Stomach (tissue), 4 donors: Measurements from ENCODE around the gene PLXNB3.

Experiments used
- POLR2A ChIP-seq, 4 donors: fragments of 450-650 bp; IDR thresholded peaks; one replicate each; pipeline ENCODE4 v1.6.1; 2016; ENCODE audit warnings: antibody characterized with exemption in 4 of 4, control low read depth in 2 of 4, mild to moderate bottlenecking in 1 of 4, moderate library complexity in 1 of 4
- TF ChIP-seq, protein P1 (sequence below), 7 experiments: fragments of 450-650 bp in 4 of 7; fragments of 200-600 bp in 3 of 7; sonication (generic) in 3 of 7; IDR thresholded peaks; one replicate each; pipeline ENCODE4 v1.5.1; 2016 to 2019; ENCODE audit warnings: antibody characterized with exemption in 7 of 7, control low read depth in 2 of 7, mild to moderate bottlenecking in 1 of 7

DNA sequence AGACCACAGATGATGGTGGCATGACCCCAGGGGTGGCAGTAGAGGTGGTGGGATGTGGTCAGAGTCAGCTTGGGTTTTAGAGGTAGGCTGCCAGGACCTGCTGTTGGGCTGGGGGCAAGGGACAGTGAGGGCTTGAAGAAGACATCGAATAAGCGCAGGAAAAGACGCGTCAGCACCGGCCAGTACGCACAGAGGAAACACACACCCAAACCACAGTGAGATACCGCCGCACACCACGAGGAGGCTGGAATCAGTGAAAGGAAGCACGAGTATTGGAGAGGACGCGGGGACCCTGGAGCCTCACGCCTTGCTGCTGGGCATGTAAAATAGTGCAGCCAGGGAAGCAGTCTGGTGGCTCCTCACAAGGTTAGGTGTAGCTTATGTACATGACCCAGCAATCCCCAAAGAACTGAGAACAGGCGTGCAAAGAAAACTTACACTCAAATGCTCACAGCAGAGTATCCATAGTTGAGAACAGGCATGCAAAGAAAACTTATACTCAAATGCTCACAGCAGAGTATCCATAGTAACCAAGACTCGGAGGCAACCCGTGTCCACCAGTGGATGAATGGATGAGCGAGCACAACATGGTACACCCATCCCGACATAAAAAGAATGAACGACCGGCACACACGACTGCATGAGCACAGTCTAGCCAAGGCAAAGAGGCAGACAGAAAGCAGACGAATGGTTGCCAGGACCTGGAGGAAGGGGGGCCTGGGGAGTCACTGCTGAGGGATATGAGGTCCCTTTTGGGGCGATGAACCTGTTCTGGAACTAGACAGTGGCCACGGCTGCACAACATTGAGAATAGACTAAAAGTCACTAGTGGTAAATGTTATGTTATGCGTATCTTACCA lies 53.0 kb downstream of the PLXNB3 start:
- TF ChIP-seq POLR2A (IDR thresholded peaks at IDR 0.05), result no peak
- TF ChIP-seq, protein P1, sequence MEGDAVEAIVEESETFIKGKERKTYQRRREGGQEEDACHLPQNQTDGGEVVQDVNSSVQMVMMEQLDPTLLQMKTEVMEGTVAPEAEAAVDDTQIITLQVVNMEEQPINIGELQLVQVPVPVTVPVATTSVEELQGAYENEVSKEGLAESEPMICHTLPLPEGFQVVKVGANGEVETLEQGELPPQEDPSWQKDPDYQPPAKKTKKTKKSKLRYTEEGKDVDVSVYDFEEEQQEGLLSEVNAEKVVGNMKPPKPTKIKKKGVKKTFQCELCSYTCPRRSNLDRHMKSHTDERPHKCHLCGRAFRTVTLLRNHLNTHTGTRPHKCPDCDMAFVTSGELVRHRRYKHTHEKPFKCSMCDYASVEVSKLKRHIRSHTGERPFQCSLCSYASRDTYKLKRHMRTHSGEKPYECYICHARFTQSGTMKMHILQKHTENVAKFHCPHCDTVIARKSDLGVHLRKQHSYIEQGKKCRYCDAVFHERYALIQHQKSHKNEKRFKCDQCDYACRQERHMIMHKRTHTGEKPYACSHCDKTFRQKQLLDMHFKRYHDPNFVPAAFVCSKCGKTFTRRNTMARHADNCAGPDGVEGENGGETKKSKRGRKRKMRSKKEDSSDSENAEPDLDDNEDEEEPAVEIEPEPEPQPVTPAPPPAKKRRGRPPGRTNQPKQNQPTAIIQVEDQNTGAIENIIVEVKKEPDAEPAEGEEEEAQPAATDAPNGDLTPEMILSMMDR (IDR thresholded peaks at IDR 0.05), result no peak
